ENCODE data around the gene SIPA1L3. TPM values are rescaled to one million over a fixed set of nuclear protein-coding genes. Genes with fewer than 3 reads are reported as not detected.

SIPA1L3 gene
- total and polyA plus RNA-seq, 2 of the 13 experiments (the other 11 are each of a cell fraction or from before 2014, with no cell fraction given) = 5.5 to 7.7 TPM

- Histone ChIP-seq H3K4me2 (ENCODE audit: low read depth, low read length) (0 out of 2 replicates have a peak overlapping the region, but pooled peaks have one; percentile 10), H3K4me1 (ENCODE audit: insufficient read depth, low read length) (peaks cover 31% of the 10 kb centered on the region), H3K9ac (ENCODE audit: insufficient read depth, low read depth, low read length) (no peak overlapping the region; the same call in 1 of the 2 replicates), H3K27ac (ENCODE audit: extremely low read length, insufficient read depth, low read length) (peak overlapping the region; percentile 20), H3K79me2 (ENCODE audit: insufficient read depth, low read length) (peaks cover 4% of the 10 kb centered on the region), H2AFZ (ENCODE audit: low read length) (no peak overlapping the region), H3K27me3 (ENCODE audit: control insufficient read depth in 1 of 2, insufficient read depth in 2 of 2, low read length in 2 of 2) (no peaks in the 10 kb centered on the region), H4K20me1 (ENCODE audit: insufficient read depth, low read length) (no peaks in the 10 kb centered on the region; the same call in 1 of the 2 replicates), H3K9me3 (ENCODE audit: low read length) (no peaks in the 10 kb centered on the region), H3K4me3 (replicated peaks in 1 of 3; ENCODE audit: insufficient read depth in 1 of 3, low read depth in 2 of 3, low read length in 3 of 3) (no peak overlapping the region), H3K36me3 (replicated peaks in 1 of 2; ENCODE audit: control insufficient read depth in 1 of 2, insufficient read depth in 2 of 2, low read length in 2 of 2) (no peaks in the 10 kb centered on the region)
- intact Hi-C loops (cut with micrococcal nuclease; ENCODE audit: unreplicated experiment) (no loop called here), in situ Hi-C loops (cut with HindIII; ENCODE audit: extremely low pct_ligation_motif_present, low pct_unique_long_range_greater_than_20kb) (no loop called here)
- 58% methylated on average over 8 of the region's 12 CpGs for WGBS (ENCODE audit: low lambda C conversion rate)
- BruUV-seq (replicated peaks) = no TSS peak
- ATAC-seq = peak; percentile 34; the same call in 2 of the 3 replicates
- ChIA-PET POLR2A (no interaction called here), CTCF (ENCODE audit: low intra/inter-chr PET ratio, low total read pairs) (no interaction called here)
- DNase-seq (ENCODE audit: low spot score) = peak; percentile 44
- FAIRE-seq = no peak
- TF ChIP-seq CHD2 (IDR thresholded peaks at IDR 0.05; ENCODE audit: low read depth, low read length) (no peak), POLR2A (IDR thresholded peaks at IDR 0.05; ENCODE audit: insufficient read depth in 1 of 2, low read depth in 2 of 2, low read length in 2 of 2) (no peak), MIER2 (CRISPR knock-in tag; IDR thresholded peaks at IDR 0.05) (no peak), TRIM22 (IDR thresholded peaks at IDR 0.05) (no peak), JUNB (CRISPR knock-in tag; IDR thresholded peaks at IDR 0.05; ENCODE audit: borderline replicate concordance) (no peak), GTF3A (CRISPR knock-in tag; conservative IDR thresholded peaks at IDR 0.05) (no peak), HMG20B (CRISPR knock-in tag; conservative IDR thresholded peaks at IDR 0.05) (no peak), PRDM15 (CRISPR knock-in tag; IDR thresholded peaks at IDR 0.05) (no peak), ISL2 (CRISPR knock-in tag; IDR thresholded peaks at IDR 0.05) (no peak), ZNF839 (CRISPR knock-in tag; IDR thresholded peaks at IDR 0.05; ENCODE audit: borderline replicate concordance) (no peak), ZNF687 (CRISPR knock-in tag; IDR thresholded peaks at IDR 0.05) (0 out of 2 replicates have a peak, but pooled peaks have one; percentile 27), FOSL1 (CRISPR knock-in tag; IDR thresholded peaks at IDR 0.05; ENCODE audit: borderline replicate concordance) (no peak), MAFG (CRISPR knock-in tag; IDR thresholded peaks at IDR 0.05) (no peak), TEAD3 (CRISPR knock-in tag; optimal IDR thresholded peaks at IDR 0.05; ENCODE audit: borderline replicate concordance) (peak; percentile 75)
Measured at GRCh38 chr19:37966662-37967231, 59.7 kb downstream of the SIPA1L3 start.
